GM10266 (cell line): ENCODE results near the gene HOXA5.

Source experiments
- DNase-seq: peaks from one replicate; pipeline ENCODE4 v3.0.0; 2012; ENCODE audit errors: extremely low spot score
- TF ChIP-seq, protein P1 (sequence below): IDR thresholded peaks from 2 replicates; pipeline ENCODE4 v1.5.1; 2012; ENCODE audit warnings: mild to moderate bottlenecking, low read depth; ENCODE audit not compliant: control insufficient read depth, insufficient read depth; ENCODE audit errors: missing control alignments

Gene HOXA5

DNA sequence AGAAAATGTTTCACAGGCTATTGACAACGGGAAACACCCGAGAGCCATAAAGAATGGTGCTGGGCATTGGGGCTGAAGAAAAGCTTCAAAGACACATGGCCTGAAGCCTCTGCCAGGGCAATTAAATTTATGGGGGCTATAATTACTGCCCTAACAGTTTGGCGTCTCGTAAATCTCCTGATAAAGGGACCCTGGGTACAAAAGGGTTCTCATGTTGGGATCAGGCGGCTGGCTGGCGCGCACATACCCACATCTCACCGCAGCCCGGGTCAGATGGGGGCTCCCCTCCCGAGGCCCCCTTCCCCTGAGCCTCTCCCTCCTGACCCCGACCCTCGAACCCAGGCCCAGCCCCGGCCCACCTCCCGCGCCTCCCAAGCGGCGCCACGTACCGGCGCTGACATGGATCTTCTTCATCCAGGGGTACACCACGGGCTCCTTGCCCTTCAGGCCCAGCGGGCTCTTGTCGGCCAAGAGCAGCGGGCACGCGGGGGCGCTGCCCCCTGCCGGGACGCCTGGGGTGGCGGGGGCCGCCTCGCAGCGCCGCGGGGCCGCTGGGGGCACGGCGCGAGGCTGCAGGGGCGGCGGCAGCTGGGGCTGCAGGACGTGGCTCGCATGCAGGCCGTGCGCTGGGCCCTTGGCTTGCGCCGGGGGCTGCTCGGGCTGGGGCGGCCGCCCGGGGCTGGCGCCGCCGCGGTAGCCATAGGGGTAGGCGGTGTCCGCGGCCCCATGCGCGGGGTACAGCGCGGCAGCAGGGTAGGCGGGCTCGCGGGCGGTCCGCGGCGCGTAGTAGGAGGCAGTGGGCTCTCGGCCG, 13.5 kb downstream of the HOXA5 start:
- DNase-seq = no peak
- TF ChIP-seq, protein P1, sequence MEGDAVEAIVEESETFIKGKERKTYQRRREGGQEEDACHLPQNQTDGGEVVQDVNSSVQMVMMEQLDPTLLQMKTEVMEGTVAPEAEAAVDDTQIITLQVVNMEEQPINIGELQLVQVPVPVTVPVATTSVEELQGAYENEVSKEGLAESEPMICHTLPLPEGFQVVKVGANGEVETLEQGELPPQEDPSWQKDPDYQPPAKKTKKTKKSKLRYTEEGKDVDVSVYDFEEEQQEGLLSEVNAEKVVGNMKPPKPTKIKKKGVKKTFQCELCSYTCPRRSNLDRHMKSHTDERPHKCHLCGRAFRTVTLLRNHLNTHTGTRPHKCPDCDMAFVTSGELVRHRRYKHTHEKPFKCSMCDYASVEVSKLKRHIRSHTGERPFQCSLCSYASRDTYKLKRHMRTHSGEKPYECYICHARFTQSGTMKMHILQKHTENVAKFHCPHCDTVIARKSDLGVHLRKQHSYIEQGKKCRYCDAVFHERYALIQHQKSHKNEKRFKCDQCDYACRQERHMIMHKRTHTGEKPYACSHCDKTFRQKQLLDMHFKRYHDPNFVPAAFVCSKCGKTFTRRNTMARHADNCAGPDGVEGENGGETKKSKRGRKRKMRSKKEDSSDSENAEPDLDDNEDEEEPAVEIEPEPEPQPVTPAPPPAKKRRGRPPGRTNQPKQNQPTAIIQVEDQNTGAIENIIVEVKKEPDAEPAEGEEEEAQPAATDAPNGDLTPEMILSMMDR = no peak

DNA sequence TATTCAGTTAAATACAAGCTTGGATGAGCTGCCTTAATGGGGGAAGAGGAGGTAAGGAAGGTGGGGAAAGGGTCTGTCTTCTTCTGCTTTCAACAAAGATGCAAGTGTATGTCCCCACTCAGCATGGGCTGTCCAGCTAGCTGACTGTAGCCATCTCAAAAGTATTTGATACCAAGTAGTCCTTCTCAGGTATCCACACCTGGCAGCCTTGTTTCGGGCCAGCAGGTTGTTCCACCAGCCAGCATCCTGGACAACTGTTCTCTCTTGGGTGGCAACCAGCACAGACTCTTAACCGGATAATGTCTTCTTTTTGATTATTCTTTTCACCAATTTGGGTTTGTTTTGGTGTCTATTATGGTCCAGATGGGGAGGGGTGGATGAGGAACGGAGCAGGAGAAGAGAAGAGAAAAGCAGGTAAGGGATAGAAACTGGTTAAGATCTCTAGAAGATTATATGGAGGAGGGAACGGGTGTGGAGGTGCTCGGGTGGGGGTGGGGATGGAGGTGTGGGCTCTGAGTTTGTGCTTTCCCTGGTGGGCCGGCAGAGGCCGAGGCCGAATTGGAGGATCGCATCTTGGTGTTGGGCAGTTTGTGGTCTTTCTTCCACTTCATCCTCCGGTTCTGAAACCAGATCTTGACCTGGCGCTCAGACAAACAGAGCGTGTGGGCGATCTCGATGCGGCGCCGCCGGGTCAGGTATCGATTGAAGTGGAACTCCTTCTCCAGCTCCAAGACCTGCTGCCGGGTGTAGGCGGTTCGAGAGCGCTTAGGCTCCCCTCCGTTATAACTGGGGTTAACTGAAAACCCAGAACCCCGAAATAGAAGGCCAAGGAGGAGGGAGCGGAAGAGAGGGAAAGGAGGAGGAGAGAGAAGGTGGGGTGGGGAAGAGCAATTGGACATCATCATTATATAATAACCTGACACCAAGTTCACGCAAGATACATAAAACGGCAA, 14.4 kb downstream of the HOXA5 start:
- TF ChIP-seq, protein P1 = no peak
- DNase-seq = no peak

DNA sequence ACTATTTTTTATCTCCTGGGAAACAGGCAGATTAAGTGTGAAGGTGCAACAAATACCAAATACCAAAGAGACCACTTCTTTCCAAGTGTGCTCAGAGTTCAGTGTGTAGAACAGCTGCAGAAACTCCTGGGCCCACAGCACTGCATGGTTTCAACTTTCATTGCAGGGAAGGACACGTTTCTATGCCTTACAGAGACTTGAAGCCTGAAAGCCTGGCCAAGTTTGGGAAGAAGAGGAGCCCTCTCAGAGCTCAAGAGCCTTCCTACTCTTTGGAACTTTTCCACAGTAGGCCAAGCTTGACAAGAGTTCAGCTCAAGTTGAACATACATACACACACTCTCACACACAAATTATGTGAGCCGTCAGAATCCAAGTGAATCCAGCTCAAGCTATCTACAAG, 15.4 kb downstream of the HOXA5 start:
- DNase-seq = no peak
- TF ChIP-seq, protein P1 = no peak

DNA sequence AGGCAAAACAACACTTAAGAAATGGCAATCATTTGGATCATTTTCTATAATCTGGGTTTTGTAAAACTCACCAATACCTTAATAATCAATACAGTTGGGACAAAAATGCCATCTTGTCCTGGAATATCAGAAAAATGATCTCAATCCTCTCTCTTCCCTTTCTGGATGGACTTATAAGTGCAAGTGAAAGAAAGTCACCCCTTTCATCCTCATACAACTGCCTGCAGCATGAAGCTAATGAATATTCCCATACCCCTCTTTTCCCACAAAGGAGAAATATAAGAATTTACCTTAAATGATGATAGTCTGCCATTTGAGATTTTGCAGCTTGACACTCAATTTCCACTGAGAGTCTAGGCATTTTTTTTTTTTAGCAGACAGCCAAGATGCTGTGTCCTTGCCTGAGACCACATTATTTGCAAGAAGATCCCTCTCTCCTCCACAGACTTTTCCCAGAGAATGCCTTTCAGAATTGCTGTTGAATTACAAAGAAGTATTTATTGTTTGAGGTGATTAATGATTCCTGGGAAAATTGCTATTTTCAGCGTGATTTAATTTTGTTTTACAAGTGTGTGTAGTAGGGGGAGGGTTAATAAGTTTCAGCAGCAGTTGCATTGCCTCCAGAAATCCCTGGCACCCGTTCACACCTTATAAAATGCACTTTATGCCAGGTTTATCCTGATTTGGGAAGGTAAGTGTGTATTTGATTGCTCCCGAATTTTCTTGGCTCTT, 16.7 kb downstream of the HOXA5 start:
- DNase-seq = no peak
- TF ChIP-seq, protein P1 = no peak

DNA sequence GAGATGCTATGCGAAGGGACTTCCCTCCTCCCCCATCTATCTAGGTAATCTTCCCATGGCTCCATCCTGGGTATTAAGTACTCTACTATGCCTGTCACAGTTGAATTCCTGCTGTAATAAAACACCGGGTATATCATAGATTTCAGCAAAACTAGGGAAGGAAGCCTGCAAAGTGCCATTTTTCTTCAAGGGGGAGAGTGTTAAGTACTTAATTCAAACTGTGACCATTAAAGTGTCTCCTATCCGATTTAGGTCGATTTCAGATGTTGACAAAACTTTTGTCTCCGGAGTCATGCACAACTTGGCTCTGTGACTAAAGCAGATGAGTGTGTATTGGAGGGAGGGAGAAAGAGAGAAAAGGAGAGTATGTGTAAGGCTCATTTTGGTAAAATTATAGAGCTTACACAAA, 17.5 kb downstream of the HOXA5 start:
- TF ChIP-seq, protein P1 = no peak
- DNase-seq = no peak

DNA sequence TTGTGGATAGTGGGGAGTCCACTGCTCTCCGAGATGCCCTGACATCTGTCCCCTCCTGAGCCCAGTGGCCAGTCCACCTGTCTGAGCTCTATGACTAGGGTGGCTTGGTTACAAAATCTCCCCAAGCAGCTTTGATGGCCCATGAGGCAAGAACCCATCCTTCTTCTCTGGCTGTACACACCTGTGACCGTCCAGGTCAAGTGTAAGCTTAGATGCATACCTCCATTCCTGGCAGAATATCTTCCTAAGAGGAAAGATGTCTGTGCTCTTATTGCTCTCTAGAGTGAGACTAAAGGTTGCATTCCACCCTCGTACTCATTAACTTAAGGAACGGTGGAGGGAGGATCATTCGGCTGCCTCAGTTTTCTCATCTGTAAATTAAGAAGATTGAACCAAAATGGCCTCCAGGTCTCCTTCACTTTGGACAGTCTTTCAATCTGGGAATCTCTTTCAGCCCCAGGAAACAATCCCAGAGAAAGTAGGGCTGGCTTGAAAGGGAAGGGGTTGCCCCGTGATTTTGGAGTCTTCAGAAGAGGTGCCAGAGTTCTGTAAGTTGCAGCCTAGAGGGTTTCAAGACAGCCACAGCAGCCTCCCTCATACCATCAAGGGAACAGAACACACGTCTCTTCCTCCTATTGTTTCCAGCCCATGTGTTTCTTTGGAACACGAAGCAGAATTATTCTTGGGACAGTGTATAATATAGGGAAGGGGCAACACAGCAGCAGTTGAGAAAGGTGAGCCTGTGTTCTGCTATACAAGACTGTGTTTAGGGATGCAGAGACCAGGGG, 18.4 kb downstream of the HOXA5 start:
- DNase-seq = no peak
- TF ChIP-seq, protein P1 = no peak
